ENCODE results near the gene C9orf153.

The C9orf153 gene

DNA sequence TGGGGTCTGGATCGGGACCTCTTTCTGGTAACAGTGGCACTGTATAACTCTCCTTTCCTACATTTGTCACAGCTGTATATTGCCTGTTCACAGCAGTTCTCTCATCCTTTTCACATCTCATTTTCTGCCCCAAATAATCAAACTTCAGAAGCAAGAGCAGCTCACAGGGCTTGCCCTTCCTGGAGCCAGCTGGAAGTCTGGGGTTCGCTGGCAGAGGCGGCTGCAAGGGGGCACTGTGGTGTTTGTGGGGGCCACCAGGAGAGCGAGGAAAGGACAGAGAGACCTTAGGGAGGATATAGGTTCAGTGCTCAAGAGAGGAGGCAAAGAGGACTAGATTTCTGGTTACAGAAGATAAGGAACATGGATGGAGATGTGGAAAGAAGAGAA is 75.3 kb downstream of the C9orf153 start:
- TF ChIP-seq TAF1 (IDR thresholded peaks at IDR 0.05; ENCODE audit: low read depth, low read length) (no peak), SPI1 (IDR thresholded peaks at IDR 0.05; ENCODE audit: low read depth, low read length) (no peak), POLR2A (IDR thresholded peaks at IDR 0.05; ENCODE audit: low read depth, low read length) (no peak)
- DNase-seq (ENCODE audit: insufficient read length, low spot score) (no peak), FAIRE-seq (no peak)

DNA sequence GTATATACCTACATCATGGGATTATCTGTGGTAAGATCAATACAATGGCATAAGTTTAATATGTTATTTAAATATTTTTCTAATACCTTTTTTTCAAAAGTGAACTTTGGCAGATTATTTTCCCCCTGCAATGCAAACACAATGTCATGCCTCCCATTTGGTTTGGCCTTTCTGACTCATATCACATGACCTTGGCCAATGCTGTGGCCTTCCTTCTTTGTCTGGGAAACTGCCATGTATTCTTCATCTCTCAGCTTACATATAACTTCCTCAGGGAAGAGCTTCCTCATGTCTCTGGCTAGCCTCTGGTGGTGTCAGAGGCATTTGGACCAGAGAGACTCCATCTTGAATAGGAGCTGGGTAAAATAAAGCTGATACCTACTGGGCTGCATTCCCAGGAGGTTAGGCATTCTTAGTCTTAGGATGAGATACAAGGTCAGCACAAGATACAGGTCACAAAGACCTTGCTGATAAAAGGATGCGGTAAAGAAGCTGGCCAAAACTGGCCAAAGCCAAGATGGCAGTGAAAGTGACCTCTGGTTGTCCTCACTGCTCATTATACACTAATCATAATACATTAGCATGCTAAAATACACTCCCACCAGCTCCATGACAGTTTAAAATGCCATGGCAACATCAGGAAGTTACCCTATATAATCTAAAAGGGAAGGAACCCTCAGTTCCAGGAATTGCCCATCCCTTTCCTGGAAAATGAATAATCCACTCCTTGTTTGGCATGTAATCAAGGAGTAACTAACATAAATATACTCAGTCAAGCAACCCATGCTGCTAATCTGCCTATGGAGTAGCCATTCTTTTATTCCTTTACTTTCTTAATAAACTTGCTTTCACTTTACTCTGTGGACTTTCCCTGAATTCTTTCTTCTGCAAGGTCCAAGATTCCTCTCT is 76.0 kb downstream of the C9orf153 start:
- DNase-seq (ENCODE audit: insufficient read length, low spot score) (no peak), FAIRE-seq (no peak)
- no peak for TF ChIP-seq PAX5 (IDR thresholded peaks at IDR 0.05; ENCODE audit: insufficient read depth, low read length, severe bottlenecking)
- TF ChIP-seq POU2F2 (IDR thresholded peaks at IDR 0.05; ENCODE audit: low read depth, low read length): no peak
- TF ChIP-seq POLR2AphosphoS5 (IDR thresholded peaks at IDR 0.05; ENCODE audit: low read depth, low read length): no peak
- no peak for TF ChIP-seq SPI1 (IDR thresholded peaks at IDR 0.05; ENCODE audit: low read depth, low read length)

DNA sequence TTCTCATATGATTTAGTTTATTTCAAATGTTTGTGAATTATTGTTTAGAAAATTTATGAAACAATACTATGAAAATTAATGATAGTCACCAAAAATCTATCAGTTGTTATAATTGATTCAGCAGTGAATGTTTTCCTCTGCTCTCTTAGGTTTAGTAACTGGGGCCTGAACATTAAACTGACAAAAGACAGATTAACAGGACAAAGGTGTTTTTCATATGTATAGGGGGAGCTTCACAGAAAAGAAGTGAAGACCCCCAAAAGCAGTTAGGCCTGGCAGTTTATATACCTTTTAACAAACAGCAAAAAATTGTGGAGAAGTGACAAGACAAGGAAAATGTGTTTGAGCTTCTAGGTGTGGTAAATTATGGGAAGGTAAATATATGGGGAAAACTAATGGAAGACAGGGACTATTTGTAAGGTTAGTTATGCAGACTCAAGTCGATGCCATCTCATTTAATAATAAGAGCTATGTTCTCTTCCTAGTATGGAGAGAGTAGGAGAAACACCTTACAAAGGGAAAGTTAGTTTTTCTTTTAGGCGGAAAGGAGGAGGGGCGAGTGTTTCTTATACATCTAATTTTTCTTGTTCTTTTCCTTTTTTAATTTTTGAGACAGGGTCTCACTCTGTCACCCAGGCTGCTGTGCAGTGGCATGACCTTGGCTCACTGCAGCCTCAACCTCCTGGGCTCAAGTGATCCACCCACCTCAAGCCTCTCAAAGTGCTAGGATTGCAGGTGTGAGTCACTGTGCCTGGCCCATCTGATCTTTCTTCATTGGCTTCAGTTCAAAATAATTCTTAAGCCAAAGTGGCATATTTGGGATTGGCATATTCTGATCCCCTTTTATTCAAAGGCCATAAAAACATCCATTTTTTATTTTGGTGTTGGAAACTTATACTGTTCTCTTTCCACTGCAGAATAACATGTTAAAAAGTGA is 77.8 kb downstream of the C9orf153 start:
- TF ChIP-seq POLR2A (IDR thresholded peaks at IDR 0.05; ENCODE audit: low read depth, low read length) (no peak), POU2F2 (IDR thresholded peaks at IDR 0.05; ENCODE audit: low read depth, low read length) (no peak), TAF1 (IDR thresholded peaks at IDR 0.05; ENCODE audit: low read depth, low read length) (no peak), POLR2AphosphoS5 (IDR thresholded peaks at IDR 0.05; ENCODE audit: low read depth, low read length) (no peak), SPI1 (IDR thresholded peaks at IDR 0.05; ENCODE audit: low read depth, low read length) (no peak), PAX5 (IDR thresholded peaks at IDR 0.05; ENCODE audit: insufficient read depth, low read length, severe bottlenecking) (no peak)
- FAIRE-seq (no peak), DNase-seq (ENCODE audit: insufficient read length, low spot score) (no peak)

DNA sequence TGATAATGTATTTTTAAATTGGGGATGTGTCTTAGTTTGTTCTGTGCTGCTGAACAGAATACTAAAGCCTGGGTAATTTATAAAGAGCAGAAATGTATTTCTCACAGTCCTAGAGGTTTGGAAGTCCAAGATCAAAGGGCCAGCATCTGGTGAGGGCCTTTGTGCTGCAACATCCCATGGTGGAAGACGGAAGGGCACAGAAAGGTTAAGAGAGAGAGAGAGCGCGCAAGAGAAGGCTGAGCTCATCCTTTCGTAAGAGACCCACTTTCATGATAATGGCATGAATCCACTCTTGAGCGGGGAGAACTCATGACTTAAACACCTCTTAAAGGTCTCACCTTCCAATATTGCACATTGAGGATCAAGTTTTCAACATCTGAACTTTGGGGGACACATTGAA is 81.0 kb downstream of the C9orf153 start:
- DNase-seq (ENCODE audit: insufficient read length, low spot score): no peak
- TF ChIP-seq POU2F2 (IDR thresholded peaks at IDR 0.05; ENCODE audit: low read depth, low read length): no peak
- TF ChIP-seq POLR2AphosphoS5 (IDR thresholded peaks at IDR 0.05; ENCODE audit: low read depth, low read length): no peak
- TF ChIP-seq SPI1 (IDR thresholded peaks at IDR 0.05; ENCODE audit: low read depth, low read length): no peak
- no peak for TF ChIP-seq PAX5 (IDR thresholded peaks at IDR 0.05; ENCODE audit: insufficient read depth, low read length, severe bottlenecking)
- TF ChIP-seq POLR2A (IDR thresholded peaks at IDR 0.05; ENCODE audit: low read depth, low read length): no peak
- no peak for TF ChIP-seq TAF1 (IDR thresholded peaks at IDR 0.05; ENCODE audit: low read depth, low read length)
- FAIRE-seq: no peak

DNA sequence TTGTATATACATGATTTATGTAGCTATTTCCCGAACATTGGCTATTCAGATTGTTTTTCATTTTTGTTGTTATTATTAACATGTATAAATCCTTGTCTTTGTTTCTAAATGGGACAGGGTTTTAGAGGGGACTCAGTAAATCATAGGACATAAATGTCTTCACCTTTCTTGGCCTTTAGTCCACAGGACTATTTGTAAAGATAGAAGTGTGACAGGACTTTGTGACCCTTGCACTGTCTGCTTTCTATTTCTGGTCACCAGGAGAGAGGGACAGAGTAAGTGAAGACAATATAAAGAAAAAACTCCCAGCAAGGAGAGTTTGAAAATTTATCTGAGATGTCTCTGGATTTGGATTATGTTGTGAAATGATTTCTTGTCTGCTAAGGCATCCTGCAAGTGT is 81.5 kb downstream of the C9orf153 start:
- DNase-seq (ENCODE audit: insufficient read length, low spot score) (no peak), FAIRE-seq (no peak)
- TF ChIP-seq POU2F2 (IDR thresholded peaks at IDR 0.05; ENCODE audit: low read depth, low read length) (no peak), POLR2AphosphoS5 (IDR thresholded peaks at IDR 0.05; ENCODE audit: low read depth, low read length) (no peak), TAF1 (IDR thresholded peaks at IDR 0.05; ENCODE audit: low read depth, low read length) (no peak), SPI1 (IDR thresholded peaks at IDR 0.05; ENCODE audit: low read depth, low read length) (no peak)

GRCh38 chr9:86176468-86176867 is 83.0 kb downstream of the C9orf153 start:
- FAIRE-seq: no peak
- DNase-seq (ENCODE audit: insufficient read length, low spot score): no peak
- TF ChIP-seq POLR2AphosphoS5 (IDR thresholded peaks at IDR 0.05; ENCODE audit: low read depth, low read length) (no peak), POU2F2 (IDR thresholded peaks at IDR 0.05; ENCODE audit: low read depth, low read length) (no peak), POLR2A (IDR thresholded peaks at IDR 0.05; ENCODE audit: low read depth, low read length) (no peak), TAF1 (IDR thresholded peaks at IDR 0.05; ENCODE audit: low read depth, low read length) (no peak), PAX5 (IDR thresholded peaks at IDR 0.05; ENCODE audit: insufficient read depth, low read length, severe bottlenecking) (no peak), SPI1 (IDR thresholded peaks at IDR 0.05; ENCODE audit: low read depth, low read length) (no peak)

DNA sequence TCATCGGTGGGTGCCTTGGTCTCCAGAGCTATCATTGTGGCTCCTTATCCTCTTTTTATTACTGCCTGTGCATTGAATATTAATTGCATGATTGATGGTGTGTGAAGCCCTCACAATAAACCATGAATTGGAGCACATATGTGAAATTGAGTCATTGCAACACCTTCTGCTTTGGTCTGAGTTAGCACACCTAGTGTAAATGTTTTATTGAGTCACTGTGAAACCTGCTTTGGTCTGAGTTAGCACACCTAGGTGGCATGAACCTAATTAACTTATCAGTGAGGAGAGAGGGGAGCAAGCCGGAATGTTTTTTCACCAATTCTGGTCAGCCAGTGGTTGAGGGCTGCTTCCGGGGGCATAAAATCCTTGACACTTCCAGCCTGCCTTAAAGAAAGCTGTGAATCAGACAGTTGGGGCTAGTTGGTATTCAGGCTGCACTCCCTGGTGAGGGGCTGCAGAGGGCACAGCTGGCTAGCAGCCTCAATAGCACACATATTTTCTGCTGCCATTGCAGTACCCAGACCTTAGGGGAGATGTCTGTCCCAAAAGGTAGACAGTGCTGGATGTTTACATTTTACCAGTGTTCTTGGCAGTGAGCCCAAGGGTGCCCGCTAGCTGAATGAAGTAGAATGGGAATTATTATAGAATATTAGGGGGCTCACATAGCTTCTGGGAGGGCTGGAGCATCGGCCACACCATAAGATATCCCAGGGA is 83.6 kb downstream of the C9orf153 start:
- FAIRE-seq: no peak
- DNase-seq (ENCODE audit: insufficient read length, low spot score): no peak
- no peak for TF ChIP-seq PAX5 (IDR thresholded peaks at IDR 0.05; ENCODE audit: insufficient read depth, low read length, severe bottlenecking)
- TF ChIP-seq SPI1 (IDR thresholded peaks at IDR 0.05; ENCODE audit: low read depth, low read length): no peak
- TF ChIP-seq POLR2AphosphoS5 (IDR thresholded peaks at IDR 0.05; ENCODE audit: low read depth, low read length): no peak
- TF ChIP-seq TAF1 (IDR thresholded peaks at IDR 0.05; ENCODE audit: low read depth, low read length): no peak
- TF ChIP-seq POLR2A (IDR thresholded peaks at IDR 0.05; ENCODE audit: low read depth, low read length): no peak
- TF ChIP-seq POU2F2 (IDR thresholded peaks at IDR 0.05; ENCODE audit: low read depth, low read length): no peak

GRCh38 chr9:86175223-86175622 is 84.2 kb downstream of the C9orf153 start:
- no peak for TF ChIP-seq POU2F2 (IDR thresholded peaks at IDR 0.05; ENCODE audit: low read depth, low read length)
- no peak for TF ChIP-seq TAF1 (IDR thresholded peaks at IDR 0.05; ENCODE audit: low read depth, low read length)
- no peak for TF ChIP-seq PAX5 (IDR thresholded peaks at IDR 0.05; ENCODE audit: insufficient read depth, low read length, severe bottlenecking)
- TF ChIP-seq POLR2A (IDR thresholded peaks at IDR 0.05; ENCODE audit: low read depth, low read length): no peak
- no peak; the same call in 1 of the 2 replicates for TF ChIP-seq SPI1 (IDR thresholded peaks at IDR 0.05; ENCODE audit: low read depth, low read length)
- TF ChIP-seq POLR2AphosphoS5 (IDR thresholded peaks at IDR 0.05; ENCODE audit: low read depth, low read length): no peak
- FAIRE-seq (no peak), DNase-seq (ENCODE audit: insufficient read length, low spot score) (no peak)

Measured in GM12891 (cell line).